NCI-H2081 (cell line): ENCODE measurements around the gene NFIA.

Experiments
- DNase-seq, 2 experiments: peaks; one replicate each; lab custom pipeline; 2025; lab: John Stamatoyannopoulos, UW

Gene NFIA

GRCh38 chr1:61299463-61299862 is 217.1 kb downstream of the NFIA start:
- DNase-seq, result no peak

- no peak for DNase-seq
Measured at GRCh38 chr1:61300899-61301298, 218.5 kb downstream of the NFIA start.

- no peak for DNase-seq
Measured at GRCh38 chr1:61301824-61302657, 219.7 kb downstream of the NFIA start.

DNA sequence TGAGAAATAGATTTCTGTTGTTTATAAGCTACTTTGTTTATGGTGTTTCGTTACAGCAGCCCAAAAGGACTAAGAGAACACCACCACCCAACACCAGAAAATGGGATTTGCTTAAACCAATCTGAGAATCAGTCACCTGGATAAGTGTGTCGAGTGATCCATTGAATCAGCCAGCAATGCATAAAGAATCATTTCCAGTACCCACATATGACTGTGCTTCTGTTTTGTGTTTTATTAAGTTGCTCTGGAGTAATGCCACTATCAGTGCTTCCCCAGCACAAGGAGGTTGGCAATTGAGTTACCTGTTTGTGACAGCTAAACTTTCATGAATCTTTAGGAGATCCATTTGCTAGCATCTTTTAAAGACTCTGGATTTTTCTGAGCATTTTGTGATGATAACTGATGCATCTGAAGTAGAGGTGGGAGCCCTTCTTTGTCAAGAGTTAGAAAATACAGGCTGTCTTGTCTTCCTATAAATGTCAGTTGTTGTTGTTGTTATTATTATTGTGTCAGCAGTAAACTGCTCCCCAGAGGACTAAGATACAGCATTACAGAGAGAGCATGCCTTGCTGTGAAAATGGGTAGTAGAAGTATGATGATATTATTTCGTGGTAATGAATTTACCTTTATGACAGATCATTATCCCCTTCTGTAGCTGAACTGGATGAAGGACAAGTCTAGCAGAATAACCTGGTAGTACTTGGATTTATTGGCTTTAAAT is 225.2 kb downstream of the NFIA start:
- DNase-seq, result no peak

DNA sequence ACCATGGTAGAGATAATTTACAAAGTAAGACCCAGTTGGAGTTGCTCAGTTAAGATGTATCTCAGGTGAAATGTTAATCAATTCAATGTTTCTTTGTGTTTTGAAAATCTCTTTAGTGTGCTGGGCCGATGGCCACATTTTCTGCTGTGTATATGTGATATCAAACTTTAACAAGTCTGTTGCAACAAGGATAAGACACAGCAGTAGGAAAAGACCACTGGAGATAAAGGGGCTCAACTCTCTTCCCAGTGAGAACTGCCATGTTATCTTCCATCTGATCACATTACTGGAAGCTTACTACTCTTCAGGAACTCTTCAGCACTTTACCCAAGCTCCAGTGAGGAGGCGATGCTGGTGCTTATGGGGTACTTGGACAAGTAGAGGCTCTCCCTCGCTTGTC is 227.7 kb downstream of the NFIA start:
- no peak for DNase-seq

DNA sequence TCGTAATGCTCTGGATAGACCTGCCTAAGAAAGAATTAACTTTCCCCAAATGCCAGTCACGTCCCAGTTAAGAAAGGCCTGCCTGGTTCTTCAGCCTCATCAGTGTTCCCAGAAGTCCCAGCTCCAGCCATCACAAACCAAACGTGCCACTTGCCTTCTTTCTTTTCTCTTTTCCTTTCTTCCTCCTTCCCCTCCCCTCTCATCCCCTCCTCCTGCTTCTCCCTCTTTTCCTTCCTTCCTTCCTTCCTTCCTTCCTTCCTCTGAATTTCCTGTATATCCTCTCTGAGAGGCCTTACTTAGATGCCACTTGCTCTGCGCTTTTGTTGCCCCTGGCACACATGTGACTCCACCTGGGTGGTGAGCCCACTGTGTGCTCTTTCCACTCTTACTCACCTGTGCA is 228.2 kb downstream of the NFIA start:
- no peak for DNase-seq

GRCh38 chr1:61313906-61314422 is 231.6 kb downstream of the NFIA start:
- no peak for DNase-seq

- DNase-seq, result no peak
Measured at GRCh38 chr1:61315011-61315410, 232.7 kb downstream of the NFIA start.

GRCh38 chr1:61316493-61316892 is 234.1 kb downstream of the NFIA start:
- no peak for DNase-seq

- DNase-seq, result no peak
Measured at GRCh38 chr1:61318319-61319125, 236.2 kb downstream of the NFIA start.

GRCh38 chr1:61320575-61320974 is 238.2 kb downstream of the NFIA start:
- no peak for DNase-seq

GRCh38 chr1:61322008-61322744 is 239.8 kb downstream of the NFIA start:
- DNase-seq, result no peak

GRCh38 chr1:61322769-61323168 is 240.4 kb downstream of the NFIA start:
- peak; percentile 26 to 83 for DNase-seq

DNA sequence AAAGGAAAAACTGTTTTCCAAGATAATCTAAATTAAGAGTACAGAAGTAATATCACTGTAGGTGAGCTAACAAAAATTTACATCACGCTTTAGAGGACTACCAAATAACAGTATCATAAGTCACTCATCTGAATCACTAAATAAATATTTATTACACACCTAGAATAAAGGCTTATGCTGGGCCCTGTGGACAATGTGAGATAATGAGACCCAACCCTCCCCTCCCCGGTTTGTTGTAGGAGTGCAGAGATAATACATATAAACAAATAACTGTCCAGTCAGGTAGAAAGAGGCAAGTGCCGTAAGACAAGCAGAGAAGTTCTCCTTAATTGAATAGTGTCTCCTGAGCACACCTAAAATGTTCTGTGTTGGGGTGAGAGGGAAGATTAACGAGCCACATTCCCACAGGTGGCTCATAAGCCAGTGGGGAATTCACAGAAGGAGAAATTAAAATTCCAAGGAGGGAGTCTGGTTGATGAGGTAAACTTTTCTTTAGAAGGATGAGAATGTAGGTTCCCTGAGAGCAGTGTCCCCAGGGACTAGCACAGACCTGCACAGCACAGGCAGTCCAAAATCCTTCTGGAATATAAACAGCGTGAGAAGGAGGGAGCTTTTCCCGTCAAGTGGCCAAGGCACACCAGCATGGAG is 241.4 kb downstream of the NFIA start:
- DNase-seq, result no peak

- no peak for DNase-seq
Measured at GRCh38 chr1:61326713-61327112, 244.4 kb downstream of the NFIA start.

GRCh38 chr1:61327436-61327835 is 245.1 kb downstream of the NFIA start:
- no peak for DNase-seq

DNA sequence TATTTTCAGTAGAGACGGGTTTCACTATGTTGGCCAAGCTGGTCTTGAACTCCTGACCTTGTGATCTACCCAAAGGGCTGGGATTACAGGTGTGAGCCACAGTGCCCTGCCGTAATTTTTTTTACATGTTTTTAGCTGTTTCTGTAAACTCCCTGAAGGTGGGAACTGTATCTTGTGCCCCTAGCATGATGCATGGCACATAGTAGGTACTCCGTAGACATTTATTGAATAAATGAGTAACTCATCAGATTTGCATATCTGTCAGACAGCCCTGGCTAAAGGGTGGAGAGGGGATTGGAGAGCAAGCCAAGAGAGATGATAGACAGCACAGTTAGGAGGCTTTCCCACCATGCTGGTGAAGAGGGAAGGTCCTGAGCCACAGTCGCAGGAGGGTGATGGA is 247.2 kb downstream of the NFIA start:
- no peak for DNase-seq

GRCh38 chr1:61330018-61330417 is 247.7 kb downstream of the NFIA start:
- no peak for DNase-seq

- no peak for DNase-seq
Measured at GRCh38 chr1:61330571-61330970, 248.2 kb downstream of the NFIA start.

DNA sequence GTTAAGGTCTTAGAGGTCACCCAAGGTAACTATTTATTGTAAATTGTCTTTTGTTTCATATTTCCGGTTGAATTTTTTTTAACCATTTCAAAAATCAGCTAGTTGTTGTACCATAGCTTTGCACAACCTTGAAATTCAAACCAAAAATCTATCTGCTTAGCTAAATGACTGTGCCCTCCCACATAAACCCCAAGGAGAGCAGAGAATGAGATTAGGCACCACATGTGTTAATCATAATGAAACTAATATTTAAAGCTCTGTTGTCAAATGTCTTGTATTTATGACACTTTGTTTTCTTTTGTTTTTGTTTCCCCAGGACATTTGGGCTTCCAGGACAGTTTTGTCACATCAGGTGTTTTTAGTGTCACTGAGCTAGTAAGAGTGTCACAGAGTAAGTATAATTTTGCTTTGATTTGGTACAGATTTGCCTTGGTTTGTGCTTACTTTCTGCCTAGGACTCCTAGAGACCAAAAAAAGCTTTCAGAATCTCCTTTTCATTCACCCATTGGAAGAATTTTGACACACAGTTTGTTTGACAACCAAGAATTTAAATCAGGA is 249.9 kb downstream of the NFIA start:
- no peak for DNase-seq

DNA sequence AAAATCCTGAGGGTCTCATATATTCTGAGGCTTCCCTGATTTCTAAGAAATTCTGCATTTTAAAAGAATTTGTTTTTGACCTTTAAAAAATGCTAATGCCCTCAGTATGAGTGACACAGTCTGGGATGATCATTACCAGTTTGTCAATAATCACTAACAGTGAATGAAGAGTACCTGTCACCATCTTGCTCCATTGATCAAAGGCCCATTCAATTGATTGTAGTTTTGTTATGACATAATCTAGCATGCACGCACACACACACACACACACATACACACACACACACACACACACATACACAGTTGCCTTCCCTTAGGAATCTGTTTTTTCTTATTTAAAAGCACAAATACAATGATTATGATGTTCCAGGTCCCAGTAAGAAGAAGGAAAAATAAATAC is 250.4 kb downstream of the NFIA start:
- DNase-seq, result no peak
